ENCODE measurements around the gene LYPD3. TPM values are rescaled to one million over a fixed set of nuclear protein-coding genes. Genes with fewer than 3 reads are reported as not detected.

The LYPD3 gene
- polyA plus RNA-seq, 3 donors: 0.24 to 22.9 (median 0.48) TPM

DNA sequence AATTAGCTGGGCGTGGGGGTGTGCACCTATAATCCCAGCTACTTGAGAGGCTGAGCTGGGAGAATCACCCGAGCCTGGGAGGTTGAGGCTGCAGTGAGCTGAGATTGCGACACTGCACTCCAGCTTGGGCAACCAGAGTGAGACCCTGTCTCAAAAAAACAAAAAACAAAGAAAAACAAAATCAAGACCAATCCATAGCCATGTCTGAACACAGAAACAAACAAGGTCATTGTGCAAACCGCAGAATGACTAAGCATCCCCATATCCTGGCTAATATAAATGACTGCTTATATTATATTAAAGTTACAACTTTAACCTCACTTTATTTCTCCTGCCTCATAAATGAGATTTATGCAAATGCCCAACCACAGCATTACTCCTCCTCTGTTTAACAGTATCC lies 2.3 kb upstream of the LYPD3 start:
- no peaks in the 10 kb centered on the region for H4K20me1 ChIP-seq (ENCODE audit: insufficient read depth, low read length)
- no peaks in the 10 kb centered on the region for H3K9me3 ChIP-seq (replicated peaks in 1 of 2; ENCODE audit: control insufficient read depth in 1 of 2, insufficient read depth in 1 of 2, low read length in 2 of 2)
- H3K4me1 ChIP-seq (ENCODE audit: control insufficient read depth in 1 of 2, insufficient read depth in 2 of 2, low read length in 2 of 2): peaks cover 52 to 56% of the 10 kb centered on the region in 2 donors
- peak overlapping the region; percentile 14 for H2AFZ ChIP-seq (ENCODE audit: insufficient read depth, low read depth, low read length, poor library complexity, severe bottlenecking)
- H3K4me2 ChIP-seq (replicated peaks; ENCODE audit: extremely low read depth, low read length, poor library complexity, severe bottlenecking): peak overlapping the region; percentile 11
- 60% methylated on average over 1 of the region's 4 CpGs for WGBS (ENCODE audit: insufficient coverage)
- Mint-ChIP-seq H3K27ac (peak overlapping the region; percentile 16 to 89 (median 79)), H3K4me1 (peaks cover 49% of the 10 kb centered on the region), H3K4me3 (peak overlapping the region in 1 of 2 donors; percentile 37), H3K36me3 (peaks cover 0 to 5% of the 10 kb centered on the region in 2 donors), H3K9me3 (peaks cover 0 to 3% (median 0%) of the 10 kb centered on the region in 7 donors), H3K27me3 (ENCODE audit: low read depth in 3 of 3) (peaks cover 11 to 13% (median 12%) of the 10 kb centered on the region in 3 donors)
- no peaks in the 10 kb centered on the region for H3K27me3 ChIP-seq (ENCODE audit: control insufficient read depth in 2 of 2, insufficient read depth in 2 of 2, low read length in 2 of 2)
- H3K36me3 ChIP-seq (replicated peaks in 1 of 2; ENCODE audit: control insufficient read depth in 1 of 2, insufficient read depth in 2 of 2, low read length in 2 of 2): no peaks in the 10 kb centered on the region
- H3K79me2 ChIP-seq (ENCODE audit: insufficient read depth, low read length): no peaks in the 10 kb centered on the region
- intact Hi-C loops (cut with micrococcal nuclease): no loop called here
- H3K4me3 ChIP-seq (replicated peaks in 1 of 3; ENCODE audit: low read depth in 2 of 3, low read length in 3 of 3): peak overlapping the region in 1 of 3 experiments; percentile 21
- H3K27ac ChIP-seq (ENCODE audit: low read depth in 1 of 2, low read length in 2 of 2): peak overlapping the region; percentile 17 to 52
- TF ChIP-seq, protein P1, sequence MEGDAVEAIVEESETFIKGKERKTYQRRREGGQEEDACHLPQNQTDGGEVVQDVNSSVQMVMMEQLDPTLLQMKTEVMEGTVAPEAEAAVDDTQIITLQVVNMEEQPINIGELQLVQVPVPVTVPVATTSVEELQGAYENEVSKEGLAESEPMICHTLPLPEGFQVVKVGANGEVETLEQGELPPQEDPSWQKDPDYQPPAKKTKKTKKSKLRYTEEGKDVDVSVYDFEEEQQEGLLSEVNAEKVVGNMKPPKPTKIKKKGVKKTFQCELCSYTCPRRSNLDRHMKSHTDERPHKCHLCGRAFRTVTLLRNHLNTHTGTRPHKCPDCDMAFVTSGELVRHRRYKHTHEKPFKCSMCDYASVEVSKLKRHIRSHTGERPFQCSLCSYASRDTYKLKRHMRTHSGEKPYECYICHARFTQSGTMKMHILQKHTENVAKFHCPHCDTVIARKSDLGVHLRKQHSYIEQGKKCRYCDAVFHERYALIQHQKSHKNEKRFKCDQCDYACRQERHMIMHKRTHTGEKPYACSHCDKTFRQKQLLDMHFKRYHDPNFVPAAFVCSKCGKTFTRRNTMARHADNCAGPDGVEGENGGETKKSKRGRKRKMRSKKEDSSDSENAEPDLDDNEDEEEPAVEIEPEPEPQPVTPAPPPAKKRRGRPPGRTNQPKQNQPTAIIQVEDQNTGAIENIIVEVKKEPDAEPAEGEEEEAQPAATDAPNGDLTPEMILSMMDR (IDR thresholded peaks at IDR 0.05): no peak
- H3K9ac ChIP-seq (ENCODE audit: insufficient read depth, low read length, poor library complexity, severe bottlenecking): no peak overlapping the region
- peak; percentile 54 to 75 (median 73) for DNase-seq

- H2AFZ ChIP-seq (ENCODE audit: insufficient read depth, low read depth, low read length, poor library complexity, severe bottlenecking): peak overlapping the region; percentile 14
- no peaks in the 10 kb centered on the region for H3K79me2 ChIP-seq (ENCODE audit: insufficient read depth, low read length)
- peak overlapping the region; percentile 17 to 52 for H3K27ac ChIP-seq (ENCODE audit: low read depth in 1 of 2, low read length in 2 of 2)
- Mint-ChIP-seq H3K36me3 (peaks cover 0 to 5% of the 10 kb centered on the region in 2 donors), H3K9me3 (peaks cover 0 to 3% (median 0%) of the 10 kb centered on the region in 7 donors), H3K4me3 (no peak overlapping the region), H3K27ac (peak overlapping the region; percentile 77 to 89 (median 79)), H3K4me1 (peaks cover 49% of the 10 kb centered on the region), H3K27me3 (ENCODE audit: low read depth in 3 of 3) (peaks cover 11 to 15% (median 12%) of the 10 kb centered on the region in 3 donors)
- peak overlapping the region in 1 of 3 experiments; percentile 21 for H3K4me3 ChIP-seq (replicated peaks in 1 of 3; ENCODE audit: low read depth in 2 of 3, low read length in 3 of 3)
- no peaks in the 10 kb centered on the region for H3K36me3 ChIP-seq (replicated peaks in 1 of 2; ENCODE audit: control insufficient read depth in 1 of 2, insufficient read depth in 2 of 2, low read length in 2 of 2)
- no peak overlapping the region for H3K9ac ChIP-seq (ENCODE audit: insufficient read depth, low read length, poor library complexity, severe bottlenecking)
- H3K27me3 ChIP-seq (ENCODE audit: control insufficient read depth in 2 of 2, insufficient read depth in 2 of 2, low read length in 2 of 2): no peaks in the 10 kb centered on the region
- peaks cover 54 to 58% of the 10 kb centered on the region in 2 donors for H3K4me1 ChIP-seq (ENCODE audit: control insufficient read depth in 1 of 2, insufficient read depth in 2 of 2, low read length in 2 of 2)
- WGBS (ENCODE audit: insufficient coverage): 100% methylated on average over 1 of the region's 6 CpGs
- H3K9me3 ChIP-seq (replicated peaks in 1 of 2; ENCODE audit: control insufficient read depth in 1 of 2, insufficient read depth in 1 of 2, low read length in 2 of 2): no peaks in the 10 kb centered on the region
- intact Hi-C loops (cut with micrococcal nuclease): no loop called here
- DNase-seq: no peak
- TF ChIP-seq, protein P1 (IDR thresholded peaks at IDR 0.05): no peak
- peak overlapping the region; percentile 11 for H3K4me2 ChIP-seq (replicated peaks; ENCODE audit: extremely low read depth, low read length, poor library complexity, severe bottlenecking)
- H4K20me1 ChIP-seq (ENCODE audit: insufficient read depth, low read length): no peaks in the 10 kb centered on the region
These were observed 1.9 kb upstream of the LYPD3 start for GRCh38 chr19:43467276-43467675.
